GM18951 (cell line): ENCODE measurements around the gene RAPSN.
"Not testable (repeated sequence)": the region's sequence is repeated elsewhere in the genome, so short reads cannot be mapped to it uniquely, and the experiment has no call there.

ENCODE experiments used
- POLR2A ChIP-seq: IDR thresholded peaks from 4 replicates; pipeline ENCODE4 v1.6.1; 2011; ENCODE audit warnings: mild to moderate bottlenecking; ENCODE audit not compliant: insufficient read length, insufficient read depth; ENCODE audit errors: extremely low read depth
- in situ Hi-C: fragments of 300-500 bp; cut with MboI; formaldehyde crosslinking; loops from one replicate; pipeline ENCODE4 v1.12.0; 2022; ENCODE audit warnings: low sequenced_read_pairs, mixed read lengths, inconsistent platforms; ENCODE audit not compliant: unreplicated experiment

Gene RAPSN

GRCh38 chr11:47477323-47477722, 28.4 kb upstream of the RAPSN start:
- in situ Hi-C loops = no loop called here
- TF ChIP-seq POLR2A = no peak

GRCh38 chr11:47470671-47471070, 21.7 kb upstream of the RAPSN start:
- no peak for TF ChIP-seq POLR2A
- in situ Hi-C loops = no loop called here

- in situ Hi-C loops = no loop called here
- TF ChIP-seq POLR2A = no peak
These were observed 20.6 kb upstream of the RAPSN start for GRCh38 chr11:47469361-47470179.

- TF ChIP-seq POLR2A = no peak
- in situ Hi-C loops = no loop called here
These were observed 19.8 kb upstream of the RAPSN start for GRCh38 chr11:47468598-47469214.

GRCh38 chr11:47467357-47467756, 18.4 kb upstream of the RAPSN start:
- no peak for TF ChIP-seq POLR2A
- in situ Hi-C loops = no loop called here

GRCh38 chr11:47466701-47467250, 17.8 kb upstream of the RAPSN start:
- in situ Hi-C loops = no loop called here
- TF ChIP-seq POLR2A = peak; percentile 15

GRCh38 chr11:47466201-47466600, 17.3 kb upstream of the RAPSN start:
- TF ChIP-seq POLR2A = no peak
- in situ Hi-C loops = no loop called here

- TF ChIP-seq POLR2A = no peak
- in situ Hi-C loops = no loop called here
These were observed 15.5 kb upstream of the RAPSN start for GRCh38 chr11:47464483-47464882.

GRCh38 chr11:47461876-47462275, 12.9 kb upstream of the RAPSN start:
- in situ Hi-C loops = no loop called here
- no peak for TF ChIP-seq POLR2A

GRCh38 chr11:47460571-47461235, 11.8 kb upstream of the RAPSN start:
- no peak for TF ChIP-seq POLR2A

GRCh38 chr11:47454258-47454671, 5.3 kb upstream of the RAPSN start:
- in situ Hi-C loops = not testable (repeated sequence)

More at GRCh38 chr11:47460571-47461235, 11.8 kb upstream of the RAPSN start:
- in situ Hi-C loops = no loop called here

- in situ Hi-C loops = no loop called here
- TF ChIP-seq POLR2A = no peak
These were observed 4.4 kb upstream of the RAPSN start for GRCh38 chr11:47453365-47453764.

- no peak for TF ChIP-seq POLR2A
- in situ Hi-C loops = no loop called here
These were observed 3.1 kb upstream of the RAPSN start for GRCh38 chr11:47451990-47452389.
